ENCODE measurements around the gene WDR37.
A peak's percentile ranks its signal among the peaks of the same experiment; 100 is the strongest.

WDR37 gene

GRCh38 chr10:1074748-1075308, 18.6 kb downstream of the WDR37 start:
- DNase-seq (ENCODE audit: low read depth), result no peak

- DNase-seq (ENCODE audit: low read depth), result no peak
Measured at GRCh38 chr10:1078668-1079067, 22.5 kb downstream of the WDR37 start.

GRCh38 chr10:1083581-1083980, 27.4 kb downstream of the WDR37 start:
- no peak for DNase-seq (ENCODE audit: low read depth)

- DNase-seq (ENCODE audit: low read depth), result no peak
Measured at GRCh38 chr10:1084011-1084950, 28.1 kb downstream of the WDR37 start.

- no peak for DNase-seq (ENCODE audit: low read depth)
Measured at GRCh38 chr10:1085258-1085657, 29.1 kb downstream of the WDR37 start.

GRCh38 chr10:1086787-1087186, 30.6 kb downstream of the WDR37 start:
- no peak for DNase-seq (ENCODE audit: low read depth)

- DNase-seq (ENCODE audit: low read depth), result no peak
Measured at GRCh38 chr10:1089017-1089689, 33.0 kb downstream of the WDR37 start.

GRCh38 chr10:1090696-1091095, 34.5 kb downstream of the WDR37 start:
- no peak for DNase-seq (ENCODE audit: low read depth)

- no peak for DNase-seq (ENCODE audit: low read depth)
Measured at GRCh38 chr10:1093696-1094095, 37.5 kb downstream of the WDR37 start.

- DNase-seq (ENCODE audit: low read depth), result peak; percentile 31
Measured at GRCh38 chr10:1094112-1095057, 38.2 kb downstream of the WDR37 start.

- no peak for DNase-seq (ENCODE audit: low read depth)
Measured at GRCh38 chr10:1095498-1095897, 39.3 kb downstream of the WDR37 start.

GRCh38 chr10:1096287-1096889, 40.2 kb downstream of the WDR37 start:
- DNase-seq (ENCODE audit: low read depth), result no peak

GRCh38 chr10:1097436-1097835, 41.3 kb downstream of the WDR37 start:
- no peak for DNase-seq (ENCODE audit: low read depth)

- no peak for DNase-seq (ENCODE audit: low read depth)
Measured at GRCh38 chr10:1100143-1100542, 44.0 kb downstream of the WDR37 start.

GRCh38 chr10:1100691-1101368, 44.6 kb downstream of the WDR37 start:
- no peak for DNase-seq (ENCODE audit: low read depth)

- DNase-seq (ENCODE audit: low read depth), result no peak
Measured at GRCh38 chr10:1101946-1102345, 45.8 kb downstream of the WDR37 start.

- DNase-seq (ENCODE audit: low read depth), result no peak
Measured at GRCh38 chr10:1102416-1102815, 46.2 kb downstream of the WDR37 start.

- no peak for DNase-seq (ENCODE audit: low read depth)
Measured at GRCh38 chr10:1102831-1103230, 46.6 kb downstream of the WDR37 start.

GRCh38 chr10:1103551-1103950, 47.4 kb downstream of the WDR37 start:
- no peak for DNase-seq (ENCODE audit: low read depth)

GRCh38 chr10:1104971-1105370, 48.8 kb downstream of the WDR37 start:
- DNase-seq (ENCODE audit: low read depth), result no peak

- DNase-seq (ENCODE audit: low read depth), result no peak
Measured at GRCh38 chr10:1107004-1107403, 50.8 kb downstream of the WDR37 start.
